Esophagus (tissue), 2 donors: ENCODE data around the gene OCLN. TPM values are rescaled to one million over a fixed set of nuclear protein-coding genes. Genes with fewer than 3 reads are reported as not detected.
"Not testable (repeated sequence)": the region's sequence is repeated elsewhere in the genome, so short reads cannot be mapped to it uniquely, and the experiment has no call there.

Experiments used
- H3K27ac ChIP-seq, 2 donors: one replicate each; pipeline ENCODE4 v1.5.1; 2013; ENCODE audit warnings: low read depth in 2 of 2, mild to moderate bottlenecking in 2 of 2, inconsistent platforms in 1 of 2, low read length in 1 of 2, moderate library complexity in 1 of 2
- H3K27me3 ChIP-seq, 2 donors: one replicate each; pipeline ENCODE4 v1.6.1; 2013; ENCODE audit warnings: low read length in 2 of 2, control low read depth in 1 of 2, mild to moderate bottlenecking in 1 of 2; ENCODE audit not compliant: insufficient read depth in 2 of 2, control insufficient read depth in 1 of 2
- H3K36me3 ChIP-seq, 2 donors: one replicate each; pipeline ENCODE4 v1.6.1; 2013; ENCODE audit warnings: low read length in 1 of 2; ENCODE audit not compliant: control insufficient read depth in 2 of 2, insufficient read depth in 2 of 2
- H3K4me1 ChIP-seq, 2 donors: one replicate each; pipeline ENCODE4 v1.6.1; 2013; ENCODE audit warnings: low read length in 1 of 2; ENCODE audit not compliant: control insufficient read depth in 2 of 2, insufficient read depth in 2 of 2
- H3K4me3 ChIP-seq, 2 donors: one replicate each; pipeline ENCODE4 v1.5.1; 2013; ENCODE audit warnings: low read length in 2 of 2, mild to moderate bottlenecking in 2 of 2, low read depth in 1 of 2, moderate library complexity in 1 of 2
- H3K9me3 ChIP-seq, 2 donors: one replicate each; pipeline ENCODE4 v1.6.1; 2013; ENCODE audit warnings: mild to moderate bottlenecking in 2 of 2, low read depth in 1 of 2, low read length in 1 of 2, moderate library complexity in 1 of 2; ENCODE audit not compliant: control insufficient read depth in 2 of 2, insufficient read depth in 1 of 2
- WGBS, 2 donors: extraction: QIAGEN DNeasy Blood & Tissue Kit; methylation state at CpG; one replicate each; pipeline ENCODE4 v1.1.7; 2013; 5-methylcytosine and 5-hydroxymethylcytosine counted together
- polyA plus RNA-seq, 2 donors: library from polyadenylated mRNA; stranded (reverse); fragments of 200-250 nt; gene quantifications; one replicate each; pipeline ENCODE4 v1.2.3, GENCODE V29; 2013
- donor health status: healthy with polysubstance abuse.
- donor health status: Bipolar disorder and iron deficiency.

The OCLN gene
- polyA plus RNA-seq, 2 donors = 9.9 to 12.0 TPM

DNA sequence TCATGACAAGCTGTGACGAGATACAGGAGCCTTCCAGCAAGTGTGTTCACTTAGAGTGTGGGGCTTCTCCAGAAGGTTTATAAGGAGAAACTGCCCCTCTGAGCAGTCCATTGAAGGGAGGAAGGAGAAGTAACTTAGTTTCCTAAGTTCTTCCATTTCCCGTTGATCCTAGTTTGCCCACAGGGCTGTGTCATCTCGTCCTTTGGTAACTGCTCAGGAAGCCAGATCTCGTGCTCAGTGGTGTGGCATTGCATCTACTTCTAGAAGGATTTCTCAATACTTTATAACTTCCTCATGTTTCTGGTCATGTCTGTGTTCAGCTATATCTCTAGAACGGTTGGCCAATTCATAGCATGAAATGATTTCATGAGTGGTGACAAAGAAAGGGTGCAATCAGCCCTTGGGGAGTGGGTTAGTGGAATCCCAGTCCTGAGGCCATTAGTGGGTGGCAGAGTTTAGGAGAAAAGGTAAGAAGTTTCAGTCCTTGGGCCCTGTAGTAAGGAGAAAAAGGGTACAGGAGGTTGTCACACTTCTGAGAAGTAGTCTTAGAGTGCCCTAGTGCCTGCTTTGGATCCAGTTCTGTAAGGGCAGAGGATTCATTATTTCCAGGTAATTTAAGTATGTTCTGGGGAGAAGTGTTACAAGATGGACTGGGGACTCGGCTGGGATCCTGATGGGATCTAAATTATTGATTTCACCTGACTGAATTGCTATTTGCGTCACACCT lies 103.7 kb downstream of the OCLN start:
- not testable (repeated sequence) for H3K27ac ChIP-seq, H3K9me3 ChIP-seq, H3K27me3 ChIP-seq, H3K4me3 ChIP-seq, H3K36me3 ChIP-seq, H3K4me1 ChIP-seq
- 85 to 100% methylated on average over 1 to 2 of the region's 7 CpGs for whole genome bisulfite sequencing, 2 donors

DNA sequence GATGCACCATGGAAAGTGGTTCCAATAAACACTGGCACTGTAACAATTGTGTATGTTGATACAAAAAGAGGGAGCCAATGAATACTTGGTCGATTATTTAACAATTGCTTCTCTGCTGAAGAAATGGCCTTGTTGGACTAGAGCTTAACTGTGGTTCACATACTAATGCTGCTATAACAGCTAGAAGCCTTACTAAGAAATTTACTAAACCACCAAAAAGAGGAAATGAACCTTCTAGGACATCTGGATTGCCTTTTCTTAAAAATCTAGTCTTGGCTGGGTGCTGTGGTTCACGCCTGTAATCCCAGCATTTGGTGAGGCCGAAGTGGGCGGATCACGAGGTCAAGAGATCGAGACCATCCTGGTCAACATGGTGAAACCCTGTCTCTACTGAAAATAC lies 109.4 kb downstream of the OCLN start:
- no CpG with 5 or more reads among the region's 6 CpGs for WGBS, 2 donors
- not testable (repeated sequence) for H3K27ac ChIP-seq, H3K27me3 ChIP-seq, H3K4me3 ChIP-seq, H3K4me1 ChIP-seq, H3K36me3 ChIP-seq, H3K9me3 ChIP-seq

DNA sequence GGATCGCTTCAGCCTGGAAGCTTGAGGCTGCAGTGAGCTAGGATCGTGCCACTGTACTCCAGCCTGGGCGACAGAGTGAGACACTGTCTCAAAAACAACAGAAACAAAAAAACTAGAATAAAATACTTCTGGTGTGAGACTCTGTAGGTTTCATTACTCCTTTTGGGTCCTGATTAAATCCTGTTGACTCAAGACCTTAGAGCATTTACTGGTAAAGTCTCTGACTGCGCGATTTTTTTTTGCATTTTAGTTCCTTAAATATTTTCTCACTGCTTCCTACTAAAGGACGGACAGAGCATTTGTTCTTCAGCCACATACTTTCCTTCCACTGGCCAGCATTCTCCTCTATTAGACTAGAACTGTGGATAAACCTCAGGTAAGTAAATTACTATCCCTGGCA lies 114.2 kb downstream of the OCLN start:
- WGBS, 2 donors = 85 to 86% methylated on average over 3 of the region's 6 CpGs
- not testable (repeated sequence) for H3K36me3 ChIP-seq, H3K4me1 ChIP-seq, H3K27ac ChIP-seq, H3K4me3 ChIP-seq, H3K27me3 ChIP-seq, H3K9me3 ChIP-seq

Other genes with a start within 250 kb of the OCLN start
- 1 to 10 TPM; 2.7 to 4.5 TPM for gene CCDC125, start 160.0 kb upstream of the OCLN start, polyA plus RNA-seq
- 10 to 100 TPM; 27.8 to 43.2 TPM for gene AK6, start 123.3 kb upstream of the OCLN start, polyA plus RNA-seq
- 10 to 100 TPM; 44.3 to 44.6 TPM for gene TAF9, start 123.3 kb upstream of the OCLN start, polyA plus RNA-seq
- gene RAD17, start 123.0 kb upstream of the OCLN start, polyA plus RNA-seq = 1 to 10 TPM; 6.2 to 7.5 TPM
- gene MARVELD2, start 77.7 kb upstream of the OCLN start, polyA plus RNA-seq = 1 to 10 TPM; 4.7 to 5.0 TPM
- gene GTF2H2C, start 67.4 kb downstream of the OCLN start, polyA plus RNA-seq = 1 to 10 TPM; 6.4 to 8.4 TPM